ENCODE data around the gene SBK1.

The SBK1 gene

GRCh38 chr16:28282045-28282444, 10.3 kb upstream of the SBK1 start:
- no peak for DNase-seq (ENCODE audit: low spot score)

DNA sequence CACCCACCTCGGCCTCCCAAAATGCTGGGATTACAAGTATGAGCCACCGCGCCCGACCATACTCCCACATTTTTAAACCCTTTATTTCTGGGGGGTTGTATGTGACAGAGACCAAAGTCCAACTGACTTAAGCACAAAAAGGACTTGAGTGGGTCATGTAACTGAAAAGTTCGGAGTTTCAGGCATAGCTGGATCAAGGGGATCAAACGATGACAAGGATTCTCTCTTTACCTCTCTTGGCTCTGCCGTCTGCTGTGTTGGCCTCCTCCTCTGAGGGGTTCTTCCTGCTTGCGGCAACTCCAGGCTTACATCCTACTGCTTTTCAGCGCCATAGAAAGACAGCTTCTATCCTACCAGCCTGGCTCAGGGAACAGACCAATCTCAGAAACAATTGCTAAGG, 9.2 kb upstream of the SBK1 start:
- DNase-seq (ENCODE audit: low spot score), result no peak

GRCh38 chr16:28283798-28284577, 8.3 kb upstream of the SBK1 start:
- no peak for DNase-seq (ENCODE audit: low spot score)

- DNase-seq (ENCODE audit: low spot score), result no peak
Observed at GRCh38 chr16:28285649-28286048, 6.7 kb upstream of the SBK1 start.

DNA sequence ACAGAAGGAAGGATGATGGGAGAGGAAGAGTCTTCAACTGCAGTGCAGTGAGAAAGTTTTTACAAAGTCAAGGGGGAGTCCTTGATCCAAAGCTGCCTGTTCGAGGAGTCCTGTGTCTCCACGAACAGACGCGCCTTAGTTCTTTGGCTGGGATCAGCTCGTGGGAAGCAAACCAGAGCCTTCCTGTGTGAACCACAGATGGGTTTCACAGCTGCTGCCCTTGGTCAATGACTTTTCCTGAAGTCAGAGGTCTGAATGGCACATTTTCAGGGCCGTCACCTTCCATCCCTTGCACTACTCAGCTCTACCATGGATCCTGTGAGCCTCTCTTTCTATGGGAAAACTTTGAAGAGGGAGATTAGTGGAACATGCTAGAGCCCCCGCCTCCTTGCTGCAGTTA, 4.2 kb upstream of the SBK1 start:
- DNase-seq (ENCODE audit: low spot score), result no peak

- no peak for DNase-seq (ENCODE audit: low spot score)
Observed at GRCh38 chr16:28289048-28289447, 3.3 kb upstream of the SBK1 start.

- DNase-seq (ENCODE audit: low spot score), result no peak
Observed at GRCh38 chr16:28289939-28290858, 2.1 kb upstream of the SBK1 start.

GRCh38 chr16:28290859-28291254, 1.5 kb upstream of the SBK1 start:
- DNase-seq (ENCODE audit: low spot score), result no peak

DNA sequence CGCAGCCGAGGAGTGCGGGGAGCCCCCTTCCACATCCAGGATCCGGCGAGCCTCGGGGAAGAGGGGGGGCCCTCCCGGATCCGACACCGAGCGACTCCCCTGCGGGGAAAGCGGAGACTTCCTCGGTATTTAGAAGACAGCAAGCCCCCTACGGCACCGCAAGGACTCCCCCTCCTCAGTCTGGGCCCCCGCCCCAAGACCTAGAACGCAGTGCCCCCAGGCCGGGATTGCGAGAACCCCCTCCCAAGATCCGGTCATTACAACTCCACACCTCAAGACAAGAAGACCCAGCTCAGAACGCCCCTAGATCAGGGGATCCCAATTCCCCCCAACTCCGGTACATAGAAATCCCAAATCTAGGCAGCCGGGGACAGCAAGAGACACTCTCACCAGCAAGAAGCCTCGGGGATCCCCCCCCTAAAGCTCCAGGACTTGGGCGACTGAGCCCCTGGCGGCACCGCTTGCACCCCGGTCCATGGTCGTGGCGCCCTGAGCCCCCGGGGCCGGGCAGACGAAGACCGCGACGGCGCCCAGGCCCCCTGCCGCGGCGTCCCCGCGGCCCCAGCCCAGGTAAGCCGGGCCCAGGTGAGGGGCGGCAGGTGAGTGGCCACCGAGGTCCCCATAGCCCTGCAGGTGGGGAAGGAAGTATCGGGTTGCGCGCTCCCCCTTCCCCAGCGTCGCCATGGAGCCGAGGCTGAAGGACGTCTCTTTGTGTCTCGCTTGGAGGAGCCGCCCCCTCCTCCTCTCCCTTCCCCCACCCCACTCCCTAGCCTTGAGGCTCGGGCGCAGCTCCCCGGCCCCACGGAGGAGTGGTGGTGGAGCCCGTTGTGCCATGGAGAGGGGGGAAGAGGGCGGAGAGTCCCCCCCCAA, 641 bp downstream of the SBK1 start:
- no peak for DNase-seq (ENCODE audit: low spot score)

- no peak for DNase-seq (ENCODE audit: low spot score)
Observed at GRCh38 chr16:28293601-28293960, 1.3 kb downstream of the SBK1 start.

DNA sequence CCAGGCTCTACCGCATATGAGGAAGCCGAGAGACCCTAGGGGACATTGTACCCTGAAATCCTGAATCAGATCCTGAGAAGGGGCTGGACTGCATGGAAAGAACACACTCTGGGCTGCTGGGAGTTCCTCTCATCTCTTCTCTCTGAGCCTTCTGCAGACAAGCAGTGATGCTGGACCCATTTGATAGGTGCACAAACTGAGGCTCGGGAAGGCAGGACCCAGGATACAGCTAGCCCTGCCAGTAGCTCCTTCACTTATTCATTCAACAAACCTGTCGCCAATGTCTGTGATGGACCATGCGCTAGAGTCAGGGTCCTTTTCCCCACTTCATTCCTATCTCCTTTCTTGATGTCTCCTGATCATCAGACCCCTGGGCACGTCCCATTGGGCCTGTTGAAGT, 1.9 kb downstream of the SBK1 start:
- DNase-seq (ENCODE audit: low spot score), result no peak

DNA sequence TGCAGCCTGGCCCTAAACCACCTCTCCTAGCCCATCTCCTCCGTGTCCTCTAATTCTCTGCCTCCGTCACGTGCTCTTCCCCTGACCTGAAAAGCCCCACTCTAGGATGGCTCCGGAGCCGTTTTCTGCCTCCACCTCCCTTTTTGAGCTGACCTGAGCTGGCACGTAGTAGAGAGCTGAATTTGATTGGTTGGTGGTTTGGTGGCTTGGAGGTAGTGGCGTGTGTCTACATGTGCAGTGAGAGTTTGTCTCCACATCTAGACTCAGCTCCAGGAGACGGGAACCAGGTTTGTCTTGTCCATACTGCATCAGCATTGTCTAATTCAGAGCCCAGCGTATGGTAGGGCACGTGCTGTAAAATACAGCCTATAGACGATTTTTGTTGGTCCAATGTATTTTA, 3.0 kb downstream of the SBK1 start:
- DNase-seq (ENCODE audit: low spot score), result no peak

GRCh38 chr16:28297308-28297707, 5.0 kb downstream of the SBK1 start:
- DNase-seq (ENCODE audit: low spot score), result no peak

DNA sequence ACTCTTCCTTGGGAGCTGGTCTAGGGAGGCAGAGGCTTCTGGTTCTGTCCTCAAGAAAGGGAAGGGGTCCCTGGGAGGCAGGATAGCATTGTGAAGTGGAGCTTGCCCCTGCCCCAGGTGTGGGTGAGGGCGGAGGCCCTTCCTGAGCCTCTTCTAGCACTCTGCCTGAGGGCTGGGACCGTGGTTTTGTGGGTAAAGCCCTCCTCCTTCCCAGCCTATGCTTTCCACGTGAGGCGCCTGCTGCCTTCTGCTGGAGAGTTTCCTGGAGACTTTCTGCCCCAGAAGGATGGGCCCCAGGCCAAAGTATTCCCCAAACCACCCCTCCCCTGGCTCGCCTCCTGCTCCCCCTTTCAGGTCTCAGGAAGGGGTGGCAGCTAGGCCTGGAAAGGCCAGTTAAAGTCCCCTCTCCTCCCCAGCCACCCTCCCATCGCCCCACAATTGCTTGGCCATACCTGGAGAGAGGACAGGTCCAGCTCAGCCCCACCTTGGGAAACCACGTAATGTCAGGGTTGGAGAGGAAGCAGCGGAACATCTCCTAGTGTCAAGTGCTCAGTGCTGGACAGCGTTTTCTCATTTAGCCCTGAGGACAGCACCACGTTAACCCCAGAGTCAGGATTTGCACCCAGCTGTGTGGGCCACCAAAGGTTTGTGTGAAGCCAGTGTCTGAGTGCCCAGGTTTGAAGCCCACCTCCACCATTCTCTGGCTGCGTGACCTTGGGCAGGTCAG, 5.6 kb downstream of the SBK1 start:
- DNase-seq (ENCODE audit: low spot score), result no peak

DNA sequence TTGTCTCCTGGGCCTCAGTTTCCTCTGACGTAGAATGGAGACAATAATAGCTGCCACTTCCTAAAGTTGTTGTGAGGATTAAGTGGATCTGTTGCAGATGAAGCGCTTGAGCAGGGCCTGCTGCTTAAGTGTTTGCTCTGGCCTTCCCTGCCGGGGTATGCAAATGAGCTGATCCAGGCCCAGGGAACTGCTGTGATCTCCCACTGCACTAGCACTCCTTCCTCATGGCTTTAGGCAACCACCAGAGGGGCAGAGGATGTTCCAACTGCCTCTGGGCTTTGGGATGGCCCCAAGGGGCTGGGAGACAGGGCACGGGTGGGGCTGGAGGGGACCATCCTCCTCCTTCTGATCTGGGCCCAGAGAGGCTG, 6.2 kb downstream of the SBK1 start:
- no peak for DNase-seq (ENCODE audit: low spot score)

GRCh38 chr16:28300327-28300726, 8.0 kb downstream of the SBK1 start:
- DNase-seq (ENCODE audit: low spot score), result no peak

GRCh38 chr16:28301154-28301553, 8.8 kb downstream of the SBK1 start:
- DNase-seq (ENCODE audit: low spot score), result no peak

DNA sequence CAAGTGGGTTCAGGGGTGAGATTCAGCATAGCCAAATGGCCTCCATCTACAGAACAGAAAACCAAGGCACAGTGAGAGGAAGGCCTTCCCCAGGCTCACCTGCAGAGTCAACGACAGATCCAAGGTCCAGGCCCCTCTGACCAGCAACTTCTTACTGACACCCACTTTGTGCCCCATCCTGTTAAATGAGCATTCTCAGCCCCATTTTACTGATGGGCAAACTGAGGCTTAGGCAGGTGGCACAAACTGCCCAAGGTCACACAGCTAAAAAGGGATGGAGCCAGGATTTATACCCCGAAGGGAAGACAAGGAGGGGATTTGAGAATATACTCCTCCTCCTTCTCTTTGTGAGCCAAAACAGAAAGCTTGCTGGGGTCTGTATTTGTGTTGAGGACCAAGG, 9.3 kb downstream of the SBK1 start:
- no peak for DNase-seq (ENCODE audit: low spot score)

GRCh38 chr16:28303132-28303531, 10.8 kb downstream of the SBK1 start:
- no peak for DNase-seq (ENCODE audit: low spot score)

GRCh38 chr16:28304214-28304613, 11.9 kb downstream of the SBK1 start:
- no peak for DNase-seq (ENCODE audit: low spot score)

DNA sequence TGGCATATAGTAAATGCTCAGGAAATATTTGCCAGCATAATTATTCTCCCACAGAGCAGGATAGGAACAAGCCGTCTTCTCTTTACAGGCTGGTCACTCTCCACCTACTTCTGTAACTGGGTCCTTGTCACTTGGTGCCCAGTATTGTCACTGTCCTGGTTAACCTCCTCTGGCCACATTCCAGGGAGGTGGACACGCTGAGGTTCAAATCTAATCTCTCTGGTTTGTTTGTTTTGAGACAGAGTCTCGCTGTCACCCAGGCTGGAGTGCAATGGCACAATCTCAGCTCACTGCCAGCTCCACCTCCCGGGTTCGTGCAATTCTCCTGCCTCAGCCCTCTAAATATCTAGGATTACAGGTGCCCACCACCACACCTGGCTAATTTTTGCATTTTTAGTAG, 15.6 kb downstream of the SBK1 start:
- no peak for DNase-seq (ENCODE audit: low spot score)
